Stimulated activated naive CD8-positive, alpha-beta T cell treated with anti-CD3 and anti-CD28 coated beads, Interleukin-15, Interleukin-2, amounts not matched to agents 100 U/mL and 50 U/mL, for 24 hours (primary cell): ENCODE measurements around the gene DNAAF6.

Source experiments
- ATAC-seq: fragments of 150-1000 bp; cut with Tn5 transposase; one replicate; pipeline ENCODE4 v1.10.0; 2021
- DNase-seq: peaks from one replicate; pipeline ENCODE4 v3.0.0; 2021

DNAAF6 gene

GRCh38 chrX:107293056-107293455 lies 86.6 kb downstream of the DNAAF6 start:
- ATAC-seq, result no peak

More at GRCh38 chrX:107293056-107293455, 86.6 kb downstream of the DNAAF6 start:
- no peak for DNase-seq
